IMR-90 (cell line): ENCODE measurements around the gene MINK1. TPM values are rescaled to one million over a fixed set of nuclear protein-coding genes. Genes with fewer than 3 reads are reported as not detected.

ENCODE experiments used
- ATAC-seq: fragments of 200-7000 bp; cut with Tn5 transposase; 2 replicates; pipeline ENCODE4 v1.9.1; 2020; ENCODE audit warnings: low read depth, mild to moderate bottlenecking, moderate library complexity
- BruUV-seq: library from RNA; stranded (reverse); fragments of 400-500 nt; replicated peaks from 2 replicates; lab custom pipeline; 2021; lab: Mats Ljungman, UMichigan
- CTCF ChIA-PET: fragments of 300-600 bp; formaldehyde crosslinking; extraction: SDS; loops from one replicate; lab custom pipeline; 2021; ENCODE audit warnings: antibody characterized with exemption; lab: Yijun Ruan, JAX
- POLR2A ChIA-PET: fragments of 300-600 bp; sonication (Branson Sonifier 250); formaldehyde crosslinking; loops from one replicate; lab custom pipeline; 2022; ENCODE audit warnings: antibody characterized with exemption; ENCODE audit not compliant: unreplicated experiment; lab: Charles Lee
- DNase-seq: peaks from one replicate; pipeline ENCODE4 v3.0.0; 2013
- H2AFZ ChIP-seq: replicated peaks from 2 replicates; pipeline ENCODE3; 2013; ENCODE audit warnings: low read length, mild to moderate bottlenecking; ENCODE audit not compliant: poor library complexity
- H2AK5ac ChIP-seq: 2 replicates; pipeline ENCODE4 v1.6.1; 2013; ENCODE audit warnings: low read depth, low read length, inconsistent platforms
- H2AK9ac ChIP-seq: replicated peaks from 2 replicates; pipeline ENCODE3; 2013; ENCODE audit warnings: mild to moderate bottlenecking, low read depth, low read length, moderate library complexity; ENCODE audit not compliant: poor library complexity
- H2BK120ac ChIP-seq: 2 replicates; pipeline ENCODE4 v1.6.1; 2013; ENCODE audit warnings: low read depth, low read length, inconsistent platforms
- H2BK15ac ChIP-seq: 3 replicates; pipeline ENCODE4 v1.6.1; 2013; ENCODE audit warnings: low read depth, low read length, inconsistent platforms
- H2BK20ac ChIP-seq: 2 replicates; pipeline ENCODE4 v1.6.1; 2013; ENCODE audit warnings: low read depth, mild to moderate bottlenecking, inconsistent platforms, low read length, moderate library complexity
- H2BK5ac ChIP-seq: 2 replicates; pipeline ENCODE4 v1.6.1; 2013; ENCODE audit warnings: mild to moderate bottlenecking, low read depth, low read length, inconsistent platforms; ENCODE audit not compliant: poor library complexity, severe bottlenecking
- H3K14ac ChIP-seq: replicated peaks from 2 replicates; pipeline ENCODE4 v1.6.1; 2013; ENCODE audit warnings: low read depth, low read length, inconsistent platforms
- H3K18ac ChIP-seq: 2 replicates; pipeline ENCODE4 v1.6.1; 2013; ENCODE audit warnings: low read depth, low read length, control low read depth
- H3K23ac ChIP-seq: 2 replicates; pipeline ENCODE4 v1.6.1; 2013; ENCODE audit warnings: low read depth, low read length, inconsistent platforms
- H3K27ac ChIP-seq: 2 replicates; pipeline ENCODE4 v1.5.1; 2013; ENCODE audit warnings: mild to moderate bottlenecking, control low read depth, low read length; ENCODE audit not compliant: insufficient read depth
- H3K27me3 ChIP-seq: 2 replicates; pipeline ENCODE4 v1.6.1; 2013; ENCODE audit warnings: low read length; ENCODE audit not compliant: control insufficient read depth, insufficient read depth
- H3K36me3 ChIP-seq: 2 replicates; pipeline ENCODE4 v1.6.1; 2013; ENCODE audit warnings: low read length, mixed read lengths; ENCODE audit not compliant: control insufficient read depth, insufficient read depth
- H3K4ac ChIP-seq: 2 replicates; pipeline ENCODE4 v1.6.1; 2013; ENCODE audit warnings: low read depth, low read length, inconsistent platforms
- H3K4me1 ChIP-seq: 2 replicates; pipeline ENCODE4 v1.6.1; 2013; ENCODE audit warnings: low read length, mixed read lengths; ENCODE audit not compliant: control insufficient read depth, insufficient read depth
- H3K4me2 ChIP-seq: 2 replicates; pipeline ENCODE4 v1.6.1; 2013; ENCODE audit warnings: low read depth, mild to moderate bottlenecking, control low read depth, low read length, moderate library complexity
- H3K4me3 ChIP-seq: 2 replicates; pipeline ENCODE4 v1.5.1; 2013; ENCODE audit warnings: low read depth, mild to moderate bottlenecking, control low read depth, low read length, moderate library complexity; ENCODE audit not compliant: insufficient read depth
- H3K56ac ChIP-seq: 2 replicates; pipeline ENCODE4 v1.6.1; 2013; ENCODE audit warnings: low read length, inconsistent platforms; ENCODE audit not compliant: insufficient read depth; ENCODE audit errors: extremely low read depth
- H3K79me1 ChIP-seq, 2 experiments: 2 replicates each; pipeline ENCODE4 v1.6.1; 2013; ENCODE audit warnings: low read length in 2 of 2, inconsistent platforms in 1 of 2, low read depth in 1 of 2
- H3K9ac ChIP-seq: 2 replicates; pipeline ENCODE4 v1.6.1; 2013; ENCODE audit warnings: low read depth, low read length, control low read depth
- H3K9me1 ChIP-seq: 2 replicates; pipeline ENCODE4 v1.6.1; 2013; ENCODE audit warnings: low read length, inconsistent platforms; ENCODE audit not compliant: insufficient read depth
- H3K9me3 ChIP-seq: 2 replicates; pipeline ENCODE4 v1.6.1; 2013; ENCODE audit warnings: low read length; ENCODE audit not compliant: control insufficient read depth, insufficient read depth
- H4K20me1 ChIP-seq: 2 replicates; pipeline ENCODE4 v1.6.1; 2013; ENCODE audit warnings: low read length, inconsistent platforms; ENCODE audit not compliant: insufficient read depth
- H4K5ac ChIP-seq: 2 replicates; pipeline ENCODE4 v1.6.1; 2013; ENCODE audit warnings: mild to moderate bottlenecking, low read depth, low read length, control low read depth
- H4K8ac ChIP-seq, 2 experiments: 2 replicates each; pipeline ENCODE4 v1.6.1; 2013; ENCODE audit warnings: low read depth in 2 of 2, low read length in 2 of 2, control low read depth in 1 of 2, inconsistent platforms in 1 of 2
- H4K91ac ChIP-seq: 2 replicates; pipeline ENCODE4 v1.6.1; 2013; ENCODE audit warnings: low read depth, low read length, inconsistent platforms; ENCODE audit not compliant: insufficient read depth
- BHLHE40 ChIP-seq: fragments of 150-350 bp; IDR thresholded peaks from 2 replicates; pipeline ENCODE4 v1.6.1; 2016; ENCODE audit warnings: mild to moderate bottlenecking, low read depth, low read length
- CEBPB ChIP-seq: IDR thresholded peaks from 2 replicates; pipeline ENCODE4 v1.6.1; 2012; ENCODE audit warnings: low read depth, low read length, improper control_type of control experiment
- CHD1 ChIP-seq: IDR thresholded peaks from 2 replicates; pipeline ENCODE4 v1.6.1; 2012; ENCODE audit warnings: low read depth, low read length, improper control_type of control experiment
- ELK1 ChIP-seq: fragments of 150-350 bp; IDR thresholded peaks from 2 replicates; pipeline ENCODE4 v1.6.1; 2016; ENCODE audit warnings: low read depth, mild to moderate bottlenecking, low read length, moderate library complexity, borderline replicate concordance
- FOS ChIP-seq: fragments of 150-350 bp; IDR thresholded peaks from 2 replicates; pipeline ENCODE4 v1.6.1; 2016; ENCODE audit warnings: low read depth, low read length
- MXI1 ChIP-seq: IDR thresholded peaks from 2 replicates; pipeline ENCODE4 v1.6.1; 2012; ENCODE audit warnings: low read depth, mild to moderate bottlenecking, low read length, moderate library complexity, borderline replicate concordance
- NFE2L2 ChIP-seq: fragments of 150-350 bp; IDR thresholded peaks from 2 replicates; pipeline ENCODE4 v1.6.1; 2016; ENCODE audit warnings: low read depth, mild to moderate bottlenecking, low read length
- POLR2A ChIP-seq: IDR thresholded peaks from 2 replicates; pipeline ENCODE4 v1.6.1; 2012; ENCODE audit warnings: mild to moderate bottlenecking, low read depth, low read length
- RAD21 ChIP-seq: IDR thresholded peaks from 2 replicates; pipeline ENCODE4 v1.6.1; 2012; ENCODE audit warnings: low read length, improper control_type of control experiment
- RCOR1 ChIP-seq: IDR thresholded peaks from 2 replicates; pipeline ENCODE4 v1.6.1; 2012; ENCODE audit warnings: mild to moderate bottlenecking, low read length, improper control_type of control experiment; ENCODE audit not compliant: insufficient replicate concordance
- RFX5 ChIP-seq: IDR thresholded peaks from 2 replicates; pipeline ENCODE4 v1.8.0; 2012; ENCODE audit warnings: low read depth, mild to moderate bottlenecking, low read length, moderate library complexity
- USF2 ChIP-seq: fragments of 150-350 bp; IDR thresholded peaks from 2 replicates; pipeline ENCODE4 v1.6.1; 2017; ENCODE audit warnings: mild to moderate bottlenecking, antibody characterized with exemption, low read length, low read depth
- WGBS, 2 experiments: methylation state at CpG; one replicate each; pipeline versions ENCODE4 v1.1.5 to v1.1.7; 2013; ENCODE audit warnings: missing lambda C conversion rate in 2 of 2; ENCODE audit not compliant: insufficient read length in 1 of 2; ENCODE audit errors: extremely low coverage in 2 of 2; 5-methylcytosine and 5-hydroxymethylcytosine counted together
- dilution Hi-C: fragments of 300-500 bp; cut with HindIII; formaldehyde crosslinking; loops from one replicate; pipeline ENCODE4 v1.14.3; 2018; ENCODE audit warnings: low sequenced_read_pairs; ENCODE audit not compliant: unreplicated experiment
- in situ Hi-C: fragments of 300-500 bp; cut with MboI; formaldehyde crosslinking; loops from 3 replicates; pipeline ENCODE4 v1.14.3; 2019; ENCODE audit warnings: low sequenced_read_pairs, inconsistent platforms, mixed read lengths
- intact Hi-C: fragments of 100-400 bp; cut with micrococcal nuclease; formaldehyde crosslinking; loops from 2 replicates; pipeline ENCODE4 v1.10.0; 2022
- polyA plus RNA-seq, 3 experiments: library from polyadenylated mRNA; depleted of rRNA; stranded (reverse); fragments of >200 nt; gene quantifications; 2 replicates each; pipeline ENCODE4 v1.2.3, GENCODE V29; 2012; ENCODE audit warnings: low replicate concordance in 1 of 3
- total RNA-seq: library from RNA; depleted of rRNA; stranded (reverse); fragments of >200 nt; gene quantifications from 2 replicates; pipeline ENCODE4 v1.2.3, GENCODE V29; 2012

MINK1 gene
- total and polyA plus RNA-seq, 2 of the 4 experiments (the other 2 are of a cell fraction), result 12.2 to 40.9 TPM

GRCh38 chr17:4891411-4892410 lies 58.6 kb downstream of the MINK1 start:
- DNase-seq, result no peak
- peaks cover 8% of the 10 kb centered on the region; the same call in 1 of the 2 replicates for H4K20me1 ChIP-seq
- intact Hi-C loops, result no loop called here
- H3K18ac ChIP-seq, result no peak overlapping the region
- no peak overlapping the region for H2AK5ac ChIP-seq
- BruUV-seq, result no TSS peak
- H2AFZ ChIP-seq, result no peak overlapping the region
- H3K9ac ChIP-seq, result no peak overlapping the region
- no peak overlapping the region for H4K5ac ChIP-seq
- no peak overlapping the region for H3K4me3 ChIP-seq
- POLR2A ChIA-PET, result no interaction called here
- H3K79me1 ChIP-seq, result no peaks in the 10 kb centered on the region
- no peaks in the 10 kb centered on the region for H3K27me3 ChIP-seq
- in situ Hi-C loops, result no loop called here
- no peak overlapping the region for H3K23ac ChIP-seq
- no peak overlapping the region for H3K56ac ChIP-seq
- dilution Hi-C loops, result no loop called here
- no peak overlapping the region for H2BK5ac ChIP-seq
- no peaks in the 10 kb centered on the region for H3K9me1 ChIP-seq
- TF ChIP-seq CEBPB (no peak), BHLHE40 (no peak), ELK1 (no peak), RFX5 (no peak), CHD1 (no peak), MXI1 (no peak), RAD21 (no peak), POLR2A (no peak), USF2 (no peak), RCOR1 (no peak), NFE2L2 (no peak), FOS (no peak)
- H3K27ac ChIP-seq, result no peak overlapping the region
- no peak overlapping the region for H3K14ac ChIP-seq
- no peaks in the 10 kb centered on the region for H3K9me3 ChIP-seq
- no peak overlapping the region for H4K8ac ChIP-seq
- no peak overlapping the region for H3K4me2 ChIP-seq
- H2BK20ac ChIP-seq, result no peak overlapping the region
- H4K91ac ChIP-seq, result no peak overlapping the region
- 92% methylated on average over 18 of the region's 42 CpGs; no CpG with 5 or more reads in 1 of the 2 experiments for WGBS, 2 experiments
- peaks cover 62% of the 10 kb centered on the region for H3K36me3 ChIP-seq
- CTCF ChIA-PET, result interaction anchor here (0.5 to 0.6 kb wide), 2 partner anchors 18 to 127 kb away, joined by 3 to 4 read pairs; no protein-coding TSS in a partner anchor
- H3K4ac ChIP-seq, result no peak overlapping the region
- H2BK15ac ChIP-seq, result no peak overlapping the region
- ATAC-seq, result no peak
- no peak overlapping the region for H2BK120ac ChIP-seq
- peak overlapping the region; percentile 81 for H2AK9ac ChIP-seq
- no peaks in the 10 kb centered on the region for H3K4me1 ChIP-seq
